PC-3 (cell line): Measurements from ENCODE around the gene ALKBH5. TPM values are rescaled to one million over a fixed set of nuclear protein-coding genes. Genes with fewer than 3 reads are reported as not detected.

ENCODE experiments used
- ATAC-seq: fragments of 200-7000 bp; cut with Tn5 transposase; 2 replicates; pipeline ENCODE4 v1.9.1; 2020; ENCODE audit warnings: mild to moderate bottlenecking, moderate library complexity
- BruUV-seq: library from RNA; stranded (reverse); fragments of 400-500 nt; replicated peaks from 2 replicates; lab custom pipeline; 2021; lab: Mats Ljungman, UMichigan
- CTCF ChIA-PET: fragments of 300-600 bp; sonication (Branson Sonifier 250); formaldehyde crosslinking; loops from one replicate; lab custom pipeline; 2022; ENCODE audit warnings: antibody characterized with exemption; lab: Charles Lee
- POLR2A ChIA-PET: fragments of 300-600 bp; sonication (Branson Sonifier 250); formaldehyde crosslinking; loops from one replicate; lab custom pipeline; 2022; ENCODE audit warnings: antibody characterized with exemption; ENCODE audit not compliant: unreplicated experiment; lab: Charles Lee
- DNase-seq: peaks from one replicate; pipeline ENCODE4 v3.0.0-alpha.2; 2015
- H2AFZ ChIP-seq: fragments of 300-600 bp; sonication (generic); 2 replicates; pipeline ENCODE4 v1.6.0; 2016; ENCODE audit warnings: antibody characterized with exemption, low read length
- H3F3A ChIP-seq: fragments of 300-600 bp; sonication (generic); one replicate; pipeline ENCODE4 v1.6.0; 2017; ENCODE audit warnings: antibody characterized with exemption, low read length, control low read depth, mild to moderate bottlenecking; ENCODE audit not compliant: unreplicated experiment
- H3K27ac ChIP-seq: fragments of 300-600 bp; sonication (generic); 2 replicates; pipeline ENCODE4 v1.5.1; 2016; ENCODE audit warnings: mild to moderate bottlenecking, low read length
- H3K27me3 ChIP-seq: fragments of 300-600 bp; sonication (generic); 2 replicates; pipeline ENCODE4 v1.6.1; 2016; ENCODE audit warnings: low read length, mixed read lengths
- H3K36me3 ChIP-seq: fragments of 300-600 bp; sonication (generic); 2 replicates; pipeline ENCODE4 v1.6.1; 2016; ENCODE audit warnings: low read depth, mixed run types, low read length, mixed read lengths
- H3K4me1 ChIP-seq: fragments of 300-600 bp; sonication (generic); 2 replicates; pipeline ENCODE4 v1.5.1; 2016; ENCODE audit warnings: low read length; ENCODE audit not compliant: insufficient read depth
- H3K4me2 ChIP-seq: fragments of 300-600 bp; sonication (generic); 2 replicates; pipeline ENCODE4 v1.6.0; 2016; ENCODE audit warnings: low read length
- H3K4me3 ChIP-seq: fragments of 300-600 bp; sonication (generic); 2 replicates; pipeline ENCODE4 v1.5.1; 2016; ENCODE audit warnings: mild to moderate bottlenecking, low read length, mixed read lengths
- H3K79me2 ChIP-seq: fragments of 300-600 bp; sonication (generic); 2 replicates; pipeline ENCODE4 v1.6.1; 2017; ENCODE audit warnings: low read length, mixed read lengths
- H3K9ac ChIP-seq: fragments of 300-600 bp; sonication (generic); 2 replicates; pipeline ENCODE4 v1.6.0; 2016; ENCODE audit warnings: mild to moderate bottlenecking, low read length
- H3K9me2 ChIP-seq: fragments of 300-600 bp; sonication (generic); replicated peaks from 2 replicates; pipeline ENCODE4 v1.6.1; 2016; ENCODE audit warnings: mixed run types, low read length, mixed read lengths
- H3K9me3 ChIP-seq: fragments of 300-600 bp; sonication (generic); 2 replicates; pipeline ENCODE4 v1.6.1; 2016; ENCODE audit warnings: low read length, mixed read lengths
- H4K20me1 ChIP-seq: fragments of 300-600 bp; sonication (generic); 2 replicates; pipeline ENCODE4 v1.6.1; 2016; ENCODE audit warnings: low read length, mixed read lengths
- EZH2 ChIP-seq: fragments of 300-600 bp; sonication (generic); IDR thresholded peaks from one replicate; pipeline ENCODE4 v1.6.1; 2017; ENCODE audit warnings: antibody characterized with exemption, mild to moderate bottlenecking, low read length; ENCODE audit not compliant: unreplicated experiment
- EZH2phosphoT487 ChIP-seq: fragments of 300-600 bp; sonication (generic); IDR thresholded peaks from 2 replicates; pipeline ENCODE4 v1.6.1; 2018; ENCODE audit warnings: mild to moderate bottlenecking, antibody characterized with exemption, low read length, borderline replicate concordance
- intact Hi-C: fragments of 100-400 bp; cut with micrococcal nuclease; formaldehyde crosslinking; loops from 2 replicates; pipeline ENCODE4 v1.9.0; 2023
- total RNA-seq: library from RNA; depleted of rRNA; stranded (reverse); fragments of >200 nt; gene quantifications from 2 replicates; pipeline ENCODE4 v1.2.3, GENCODE V29; 2014
- TF ChIP-seq, protein P1 (sequence below): fragments of 300-600 bp; sonication (generic); conservative IDR thresholded peaks from 2 replicates; pipeline ENCODE4 v1.5.1; 2017; ENCODE audit warnings: antibody characterized with exemption, low read depth, mild to moderate bottlenecking, low read length

Gene ALKBH5
- total RNA-seq, 1 experiment from 2014 or later: 207 TPM

DNA sequence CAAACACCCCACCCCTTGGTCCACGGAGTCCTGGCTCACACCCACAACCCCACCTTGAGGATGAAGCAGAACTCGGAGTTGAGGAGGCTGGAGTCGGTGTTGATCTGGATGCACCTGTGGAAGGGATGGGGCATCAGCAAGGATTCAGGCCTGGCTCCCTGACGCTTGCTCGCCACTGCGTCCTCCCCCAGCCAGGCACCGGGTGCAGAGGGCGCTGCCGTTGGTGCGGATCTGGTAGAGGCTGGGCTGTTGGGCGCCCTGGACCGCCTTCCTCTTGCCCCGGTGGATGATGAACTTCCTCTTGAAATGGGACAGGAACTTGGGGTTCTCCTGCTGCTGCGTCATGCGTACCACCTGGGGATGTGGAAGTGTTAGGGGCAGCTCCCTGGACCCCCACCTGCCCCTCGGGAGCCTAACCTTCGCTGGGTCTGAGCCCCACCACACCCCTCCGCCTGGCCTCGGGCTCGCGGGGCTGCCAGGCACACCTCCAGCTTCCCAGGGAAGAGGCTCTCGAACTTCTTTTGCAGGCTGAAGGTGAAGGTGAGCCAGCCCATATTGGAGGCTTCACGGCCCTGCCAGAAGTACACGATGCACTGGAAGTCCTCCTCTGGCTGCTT is 62.6 kb downstream of the ALKBH5 start:
- CTCF ChIA-PET: no interaction called here

GRCh38 chr17:18246880-18247612 is 63.4 kb downstream of the ALKBH5 start:
- Histone ChIP-seq H3K79me2 (no peaks in the 10 kb centered on the region), H3K27me3 (no peaks in the 10 kb centered on the region), H3K27ac (no peak overlapping the region), H3K4me3 (no peak overlapping the region), H3K4me1 (no peaks in the 10 kb centered on the region), H4K20me1 (no peaks in the 10 kb centered on the region), H3K9me2 (no peaks in the 10 kb centered on the region), H3F3A (no peaks in the 10 kb centered on the region), H3K9me3 (no peaks in the 10 kb centered on the region), H3K9ac (no peak overlapping the region), H3K36me3 (peaks cover 51% of the 10 kb centered on the region), H2AFZ (no peak overlapping the region), H3K4me2 (no peak overlapping the region)
- peak; percentile 32; the same call in 1 of the 2 replicates for ATAC-seq
- DNase-seq: peak; percentile 62
- intact Hi-C loops: no loop called here
- TF ChIP-seq EZH2: no peak
- no peak for TF ChIP-seq EZH2phosphoT487
- TF ChIP-seq, protein P1, sequence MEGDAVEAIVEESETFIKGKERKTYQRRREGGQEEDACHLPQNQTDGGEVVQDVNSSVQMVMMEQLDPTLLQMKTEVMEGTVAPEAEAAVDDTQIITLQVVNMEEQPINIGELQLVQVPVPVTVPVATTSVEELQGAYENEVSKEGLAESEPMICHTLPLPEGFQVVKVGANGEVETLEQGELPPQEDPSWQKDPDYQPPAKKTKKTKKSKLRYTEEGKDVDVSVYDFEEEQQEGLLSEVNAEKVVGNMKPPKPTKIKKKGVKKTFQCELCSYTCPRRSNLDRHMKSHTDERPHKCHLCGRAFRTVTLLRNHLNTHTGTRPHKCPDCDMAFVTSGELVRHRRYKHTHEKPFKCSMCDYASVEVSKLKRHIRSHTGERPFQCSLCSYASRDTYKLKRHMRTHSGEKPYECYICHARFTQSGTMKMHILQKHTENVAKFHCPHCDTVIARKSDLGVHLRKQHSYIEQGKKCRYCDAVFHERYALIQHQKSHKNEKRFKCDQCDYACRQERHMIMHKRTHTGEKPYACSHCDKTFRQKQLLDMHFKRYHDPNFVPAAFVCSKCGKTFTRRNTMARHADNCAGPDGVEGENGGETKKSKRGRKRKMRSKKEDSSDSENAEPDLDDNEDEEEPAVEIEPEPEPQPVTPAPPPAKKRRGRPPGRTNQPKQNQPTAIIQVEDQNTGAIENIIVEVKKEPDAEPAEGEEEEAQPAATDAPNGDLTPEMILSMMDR: no peak
- CTCF ChIA-PET: no interaction called here
- POLR2A ChIA-PET: no interaction called here
- BruUV-seq: no TSS peak

More for the DNA sequence above, 62.6 kb downstream of the ALKBH5 start:
- intact Hi-C loops: no loop called here
- no peaks in the 10 kb centered on the region for H4K20me1 ChIP-seq
- no peak for DNase-seq
- H3K27ac ChIP-seq: no peak overlapping the region
- H3K9me3 ChIP-seq: no peaks in the 10 kb centered on the region
- TF ChIP-seq EZH2phosphoT487 (no peak), EZH2 (no peak)
- TF ChIP-seq, protein P1: no peak
- H2AFZ ChIP-seq: no peak overlapping the region
- no peak overlapping the region for H3K4me2 ChIP-seq
- no peaks in the 10 kb centered on the region for H3K9me2 ChIP-seq
- H3K36me3 ChIP-seq: peaks cover 43% of the 10 kb centered on the region
- no peak for ATAC-seq
- H3F3A ChIP-seq: no peaks in the 10 kb centered on the region
- BruUV-seq: no TSS peak
- H3K4me3 ChIP-seq: no peak overlapping the region
- no peaks in the 10 kb centered on the region for H3K79me2 ChIP-seq
- H3K4me1 ChIP-seq: no peaks in the 10 kb centered on the region
- no peaks in the 10 kb centered on the region for H3K27me3 ChIP-seq
- POLR2A ChIA-PET: no interaction called here
- H3K9ac ChIP-seq: no peak overlapping the region

DNA sequence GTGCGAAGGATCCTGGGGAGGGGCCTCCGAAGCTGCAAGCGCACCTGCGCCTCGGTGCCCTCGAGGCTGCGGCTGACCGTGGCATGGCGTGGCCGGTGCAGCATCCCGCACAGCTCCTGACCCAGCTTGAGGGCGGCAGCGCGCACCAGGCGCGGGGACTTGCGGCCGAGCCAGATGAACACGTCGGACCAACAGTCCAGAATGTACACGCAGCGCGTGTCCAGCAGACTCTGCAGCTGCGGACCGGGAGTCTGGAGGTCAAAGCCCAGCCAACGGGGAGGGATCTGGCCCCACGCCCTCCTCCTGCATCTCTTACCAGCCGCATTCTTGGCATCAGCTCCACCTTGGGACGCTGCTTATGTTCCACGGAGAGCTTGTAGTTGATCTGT is 64.0 kb downstream of the ALKBH5 start:
- Histone ChIP-seq H3K27ac (no peak overlapping the region), H3K9me2 (no peaks in the 10 kb centered on the region), H4K20me1 (no peaks in the 10 kb centered on the region), H3K36me3 (peaks cover 56% of the 10 kb centered on the region), H3K9ac (no peak overlapping the region), H3K4me1 (no peaks in the 10 kb centered on the region), H3K4me3 (no peak overlapping the region), H3K4me2 (no peak overlapping the region), H3F3A (no peaks in the 10 kb centered on the region), H3K9me3 (no peaks in the 10 kb centered on the region), H2AFZ (no peak overlapping the region), H3K79me2 (no peaks in the 10 kb centered on the region), H3K27me3 (no peaks in the 10 kb centered on the region)
- no TSS peak for BruUV-seq
- no peak for ATAC-seq
- TF ChIP-seq, protein P1: no peak
- TF ChIP-seq EZH2phosphoT487 (no peak), EZH2 (no peak)
- no peak for DNase-seq
- ChIA-PET POLR2A (no interaction called here), CTCF (no interaction called here)
- intact Hi-C loops: no loop called here
